ENCODE results near the gene OSTF1. TPM values are rescaled to one million over a fixed set of nuclear protein-coding genes. Genes with fewer than 3 reads are reported as not detected.

The OSTF1 gene
- total and polyA plus RNA-seq, 2 experiments from 2014 or later, result 19.2 to 34.4 TPM

GRCh38 chr9:75090579-75090978 is 2.3 kb downstream of the OSTF1 start:
- H3K27me3 ChIP-seq, result no peaks in the 10 kb centered on the region
- H3K4me3 ChIP-seq, result no peak overlapping the region
- no peak for TF ChIP-seq CTCF (IDR thresholded peaks at IDR 0.05; ENCODE audit: low read depth, low read length)

GRCh38 chr9:75092766-75093165 is 4.5 kb downstream of the OSTF1 start:
- TF ChIP-seq CTCF (IDR thresholded peaks at IDR 0.05; ENCODE audit: low read depth, low read length), result no peak
- H3K27ac ChIP-seq, result no peak overlapping the region
- peaks cover 13% of the 10 kb centered on the region for H3K4me1 ChIP-seq (ENCODE audit: low read depth)
- no peak for DNase-seq (ENCODE audit: low read depth in 1 of 2, low spot score in 1 of 2)
- no peaks in the 10 kb centered on the region for H3K27me3 ChIP-seq
- no peaks in the 10 kb centered on the region for H3K9me3 ChIP-seq (ENCODE audit: low read depth)
- H3K36me3 ChIP-seq, result no peaks in the 10 kb centered on the region
- H3K4me3 ChIP-seq, result no peak overlapping the region

More at GRCh38 chr9:75090579-75090978, 2.3 kb downstream of the OSTF1 start:
- H3K9me3 ChIP-seq (ENCODE audit: low read depth), result no peaks in the 10 kb centered on the region
- peaks cover 13% of the 10 kb centered on the region for H3K4me1 ChIP-seq (ENCODE audit: low read depth)
- no peak overlapping the region for H3K27ac ChIP-seq
- H3K36me3 ChIP-seq, result no peaks in the 10 kb centered on the region
- DNase-seq (ENCODE audit: low read depth in 1 of 2, low spot score in 1 of 2), result no peak

GRCh38 chr9:75096796-75097195 is 8.5 kb downstream of the OSTF1 start:
- H3K27me3 ChIP-seq, result no peaks in the 10 kb centered on the region
- peaks cover 1% of the 10 kb centered on the region for H3K4me1 ChIP-seq (ENCODE audit: low read depth)
- no peak overlapping the region for H3K27ac ChIP-seq
- H3K36me3 ChIP-seq, result no peaks in the 10 kb centered on the region
- H3K4me3 ChIP-seq, result no peak overlapping the region
- TF ChIP-seq CTCF (IDR thresholded peaks at IDR 0.05; ENCODE audit: low read depth, low read length), result no peak
- DNase-seq (ENCODE audit: low read depth in 1 of 2, low spot score in 1 of 2), result no peak
- no peaks in the 10 kb centered on the region for H3K9me3 ChIP-seq (ENCODE audit: low read depth)

- H3K9me3 ChIP-seq (ENCODE audit: low read depth), result no peaks in the 10 kb centered on the region
- TF ChIP-seq CTCF (IDR thresholded peaks at IDR 0.05; ENCODE audit: low read depth, low read length), result no peak
- H3K4me1 ChIP-seq (ENCODE audit: low read depth), result peaks cover 9% of the 10 kb centered on the region
- H3K36me3 ChIP-seq, result no peaks in the 10 kb centered on the region
- H3K27me3 ChIP-seq, result no peaks in the 10 kb centered on the region
- no peak overlapping the region for H3K4me3 ChIP-seq
- DNase-seq (ENCODE audit: low read depth in 1 of 2, low spot score in 1 of 2), result no peak
- H3K27ac ChIP-seq, result no peak overlapping the region
Measured at GRCh38 chr9:75101004-75101588, 12.8 kb downstream of the OSTF1 start.

- peaks cover 10% of the 10 kb centered on the region for H3K4me1 ChIP-seq (ENCODE audit: low read depth)
- H3K9me3 ChIP-seq (ENCODE audit: low read depth), result no peaks in the 10 kb centered on the region
- no peak for DNase-seq (ENCODE audit: low read depth in 1 of 2, low spot score in 1 of 2)
- no peak overlapping the region for H3K4me3 ChIP-seq
- no peaks in the 10 kb centered on the region for H3K36me3 ChIP-seq
- no peak overlapping the region for H3K27ac ChIP-seq
- no peaks in the 10 kb centered on the region for H3K27me3 ChIP-seq
- no peak for TF ChIP-seq CTCF (IDR thresholded peaks at IDR 0.05; ENCODE audit: low read depth, low read length)
Measured at GRCh38 chr9:75102177-75102790, 14.0 kb downstream of the OSTF1 start.
